ENCODE data around the gene TMEM175.

Gene TMEM175

GRCh38 chr4:987624-988513 is 55.6 kb downstream of the TMEM175 start:
- Mint-ChIP-seq H3K27me3 (no peaks in the 10 kb centered on the region), H3K36me3 (ENCODE audit: low read depth) (no peaks in the 10 kb centered on the region), H3K9me3 (no peaks in the 10 kb centered on the region), H3K4me1 (ENCODE audit: low read depth) (peaks cover 24% of the 10 kb centered on the region), H3K27ac (no peak overlapping the region), H3K4me3 (peak overlapping the region; percentile 75)

GRCh38 chr4:988726-989721 is 56.8 kb downstream of the TMEM175 start:
- no peaks in the 10 kb centered on the region for H3K9me3 Mint-ChIP-seq
- no peaks in the 10 kb centered on the region for H3K36me3 Mint-ChIP-seq (ENCODE audit: low read depth)
- H3K4me3 Mint-ChIP-seq = no peak overlapping the region
- H3K4me1 Mint-ChIP-seq (ENCODE audit: low read depth) = peaks cover 24% of the 10 kb centered on the region
- H3K27ac Mint-ChIP-seq = no peak overlapping the region
- no peaks in the 10 kb centered on the region for H3K27me3 Mint-ChIP-seq

GRCh38 chr4:989722-990471 is 57.6 kb downstream of the TMEM175 start:
- H3K36me3 Mint-ChIP-seq (ENCODE audit: low read depth) = no peaks in the 10 kb centered on the region
- no peaks in the 10 kb centered on the region for H3K27me3 Mint-ChIP-seq
- no peaks in the 10 kb centered on the region for H3K9me3 Mint-ChIP-seq
- peaks cover 15% of the 10 kb centered on the region for H3K4me1 Mint-ChIP-seq (ENCODE audit: low read depth)
- no peak overlapping the region for H3K4me3 Mint-ChIP-seq
- H3K27ac Mint-ChIP-seq = no peak overlapping the region

- Mint-ChIP-seq H3K36me3 (ENCODE audit: low read depth) (no peaks in the 10 kb centered on the region), H3K4me3 (no peak overlapping the region), H3K27me3 (no peaks in the 10 kb centered on the region), H3K9me3 (no peaks in the 10 kb centered on the region), H3K4me1 (ENCODE audit: low read depth) (peaks cover 7% of the 10 kb centered on the region), H3K27ac (no peak overlapping the region)
Measured at GRCh38 chr4:990746-991367, 58.6 kb downstream of the TMEM175 start.

GRCh38 chr4:991451-992296 is 59.4 kb downstream of the TMEM175 start:
- H3K4me1 Mint-ChIP-seq (ENCODE audit: low read depth) = peaks cover under 1% of the 10 kb centered on the region
- no peak overlapping the region for H3K27ac Mint-ChIP-seq
- no peak overlapping the region for H3K4me3 Mint-ChIP-seq
- H3K27me3 Mint-ChIP-seq = peaks cover under 1% of the 10 kb centered on the region
- H3K9me3 Mint-ChIP-seq = no peaks in the 10 kb centered on the region
- no peaks in the 10 kb centered on the region for H3K36me3 Mint-ChIP-seq (ENCODE audit: low read depth)

- Mint-ChIP-seq H3K9me3 (no peaks in the 10 kb centered on the region), H3K27me3 (peaks cover 4% of the 10 kb centered on the region), H3K36me3 (ENCODE audit: low read depth) (no peaks in the 10 kb centered on the region), H3K27ac (no peak overlapping the region), H3K4me3 (no peak overlapping the region), H3K4me1 (ENCODE audit: low read depth) (no peaks in the 10 kb centered on the region)
Measured at GRCh38 chr4:992297-993110, 60.2 kb downstream of the TMEM175 start.

- H3K27ac Mint-ChIP-seq = no peak within 1 kb of the TSS
- peaks cover 2% of the 10 kb centered on the region for H3K4me1 Mint-ChIP-seq (ENCODE audit: low read depth)
- H3K4me3 Mint-ChIP-seq = no peak within 1 kb of the TSS
- no peaks in the 10 kb centered on the region for H3K9me3 Mint-ChIP-seq
- peaks cover 6% of the 10 kb centered on the region for H3K27me3 Mint-ChIP-seq
- no peaks in the 10 kb centered on the region for H3K36me3 Mint-ChIP-seq (ENCODE audit: low read depth)
Measured at GRCh38 chr4:993111-994029, 61.1 kb downstream of the TMEM175 start, which contains the start of gene SLC26A1. Gene SLC26A1 (minus strand): TSS chr4:993404. CDS start chr4:991703, 1,701 bp downstream.

- H3K4me1 Mint-ChIP-seq (ENCODE audit: low read depth) = peaks cover 4% of the 10 kb centered on the region
- H3K4me3 Mint-ChIP-seq = no peak overlapping the region
- no peak overlapping the region for H3K27ac Mint-ChIP-seq
- H3K36me3 Mint-ChIP-seq (ENCODE audit: low read depth) = no peaks in the 10 kb centered on the region
- no peaks in the 10 kb centered on the region for H3K9me3 Mint-ChIP-seq
- H3K27me3 Mint-ChIP-seq = peaks cover 13% of the 10 kb centered on the region
Measured at GRCh38 chr4:995311-996026, 63.2 kb downstream of the TMEM175 start.

GRCh38 chr4:996030-996996 is 64.1 kb downstream of the TMEM175 start:
- Mint-ChIP-seq H3K27me3 (peaks cover 15% of the 10 kb centered on the region), H3K36me3 (ENCODE audit: low read depth) (no peaks in the 10 kb centered on the region), H3K4me3 (no peak overlapping the region), H3K27ac (no peak overlapping the region), H3K4me1 (ENCODE audit: low read depth) (peaks cover 4% of the 10 kb centered on the region), H3K9me3 (no peaks in the 10 kb centered on the region)

GRCh38 chr4:996997-997374 is 64.7 kb downstream of the TMEM175 start:
- no peak overlapping the region for H3K4me3 Mint-ChIP-seq

More at GRCh38 chr4:996997-997374, 64.7 kb downstream of the TMEM175 start:
- peaks cover 21% of the 10 kb centered on the region for H3K27me3 Mint-ChIP-seq
- H3K27ac Mint-ChIP-seq = no peak overlapping the region
- no peaks in the 10 kb centered on the region for H3K9me3 Mint-ChIP-seq
- H3K4me1 Mint-ChIP-seq (ENCODE audit: low read depth) = peaks cover 4% of the 10 kb centered on the region
- H3K36me3 Mint-ChIP-seq (ENCODE audit: low read depth) = no peaks in the 10 kb centered on the region
